Measurements from ENCODE around the gene JUNB. TPM values are rescaled to one million over a fixed set of nuclear protein-coding genes. Genes with fewer than 3 reads are reported as not detected.

The JUNB gene
- polyA plus RNA-seq, 1 donor (not counting 4 experiments of a cell fraction or from before 2014, with no cell fraction given), result 40.8 TPM

- FAIRE-seq (no peak), DNase-seq (ENCODE audit: low read depth, low spot score) (no peak)
- peaks cover 69% of the 10 kb centered on the region for H3K4me1 ChIP-seq (ENCODE audit: control insufficient read depth, extremely low read depth, insufficient read depth, low read length)
- H3K9me3 ChIP-seq (ENCODE audit: control insufficient read depth, low read depth, low read length), result no peaks in the 10 kb centered on the region
- peak overlapping the region; percentile 59 for H2AFZ ChIP-seq (ENCODE audit: control insufficient read depth, low read length)
- no peaks in the 10 kb centered on the region for H3K9me1 ChIP-seq (ENCODE audit: control insufficient read depth, extremely low read depth, insufficient read depth, low read length)
- no peaks in the 10 kb centered on the region for H3K36me3 ChIP-seq (ENCODE audit: control insufficient read depth in 2 of 2, extremely low read depth in 1 of 2, insufficient read depth in 2 of 2, low read length in 2 of 2)
- peak overlapping the region; percentile 71 for H3K9ac ChIP-seq (ENCODE audit: control insufficient read depth, extremely low read depth, insufficient read depth, low read length)
- H4K20me1 ChIP-seq (ENCODE audit: control insufficient read depth, extremely low read depth, insufficient read depth, low read length), result no peaks in the 10 kb centered on the region
- no peaks in the 10 kb centered on the region for H3K79me2 ChIP-seq (ENCODE audit: control insufficient read depth, insufficient read depth, low read length)
- TF ChIP-seq CTCF (optimal IDR thresholded peaks at IDR 0.05 in 1 of 3, IDR thresholded peaks at IDR 0.05 in 1 of 3, conservative IDR thresholded peaks at IDR 0.05 in 1 of 3; ENCODE audit: extremely low read depth in 1 of 3, insufficient read depth in 2 of 3, low read length in 3 of 3) (no peak), EZH2 (IDR thresholded peaks at IDR 0.05; ENCODE audit: low read length) (no peak)
- H3K4me2 ChIP-seq (ENCODE audit: control insufficient read depth, extremely low read depth, insufficient read depth, low read depth, low read length), result peak overlapping the region; percentile 88
- H3K4me3 ChIP-seq (ENCODE audit: control insufficient read depth in 2 of 3, extremely low read depth in 1 of 3, insufficient read depth in 2 of 3, low read depth in 1 of 3, low read length in 3 of 3), result peak overlapping the region in 1 of 3 experiments; percentile 45
- dilution Hi-C loops (cut with MboI; ENCODE audit: extremely low pct_ligation_motif_present, low sequenced_read_pairs), result no loop called here
- H3K27ac ChIP-seq (ENCODE audit: control insufficient read depth, insufficient read depth, low read length), result peak overlapping the region; percentile 81
- H3K27me3 ChIP-seq (ENCODE audit: control insufficient read depth, extremely low read depth, insufficient read depth, low read length), result no peaks in the 10 kb centered on the region
These were observed 7.4 kb upstream of the JUNB start for GRCh38 chr19:12783849-12784393.

- no peak for DNase-seq (ENCODE audit: low read depth, low spot score)
- peak overlapping the region; percentile 59 for H2AFZ ChIP-seq (ENCODE audit: control insufficient read depth, low read length)
- peak overlapping the region; percentile 71 for H3K9ac ChIP-seq (ENCODE audit: control insufficient read depth, extremely low read depth, insufficient read depth, low read length)
- no peak for FAIRE-seq
- peak overlapping the region; percentile 88 for H3K4me2 ChIP-seq (ENCODE audit: control insufficient read depth, extremely low read depth, insufficient read depth, low read depth, low read length)
- peaks cover 68% of the 10 kb centered on the region for H3K4me1 ChIP-seq (ENCODE audit: control insufficient read depth, extremely low read depth, insufficient read depth, low read length)
- peak overlapping the region in 1 of 3 experiments; percentile 9 for H3K4me3 ChIP-seq (ENCODE audit: control insufficient read depth in 2 of 3, extremely low read depth in 1 of 3, insufficient read depth in 2 of 3, low read depth in 1 of 3, low read length in 3 of 3)
- peak overlapping the region; percentile 81 for H3K27ac ChIP-seq (ENCODE audit: control insufficient read depth, insufficient read depth, low read length)
- H3K9me1 ChIP-seq (ENCODE audit: control insufficient read depth, extremely low read depth, insufficient read depth, low read length), result no peaks in the 10 kb centered on the region
- no peaks in the 10 kb centered on the region for H3K79me2 ChIP-seq (ENCODE audit: control insufficient read depth, insufficient read depth, low read length)
- dilution Hi-C loops (cut with MboI; ENCODE audit: extremely low pct_ligation_motif_present, low sequenced_read_pairs), result no loop called here
- H3K27me3 ChIP-seq (ENCODE audit: control insufficient read depth, extremely low read depth, insufficient read depth, low read length), result no peaks in the 10 kb centered on the region
- no peaks in the 10 kb centered on the region for H3K9me3 ChIP-seq (ENCODE audit: control insufficient read depth, low read depth, low read length)
- no peak for TF ChIP-seq EZH2 (IDR thresholded peaks at IDR 0.05; ENCODE audit: low read length)
- no peak for TF ChIP-seq CTCF (optimal IDR thresholded peaks at IDR 0.05 in 1 of 3, IDR thresholded peaks at IDR 0.05 in 1 of 3, conservative IDR thresholded peaks at IDR 0.05 in 1 of 3; ENCODE audit: extremely low read depth in 1 of 3, insufficient read depth in 2 of 3, low read length in 3 of 3)
- no peaks in the 10 kb centered on the region for H4K20me1 ChIP-seq (ENCODE audit: control insufficient read depth, extremely low read depth, insufficient read depth, low read length)
- H3K36me3 ChIP-seq (ENCODE audit: control insufficient read depth in 2 of 2, extremely low read depth in 1 of 2, insufficient read depth in 2 of 2, low read length in 2 of 2), result no peaks in the 10 kb centered on the region
These were observed 6.9 kb upstream of the JUNB start for GRCh38 chr19:12784394-12784870.

Measured in keratinocyte (primary cell).